Heart left ventricle (tissue), 13 donors: ENCODE results near the gene NDRG3.

Experiments
- POLR2A ChIP-seq, 2 donors: fragments of 450-650 bp; IDR thresholded peaks; one replicate each; pipeline ENCODE4 v1.6.1; 2017; ENCODE audit warnings: antibody characterized with exemption in 2 of 2, mild to moderate bottlenecking in 2 of 2, moderate library complexity in 2 of 2
- TF ChIP-seq, protein P1 (sequence below), 12 donors: fragments of 200-600 bp; sonication (generic) in 4 of 12; IDR thresholded peaks; one replicate each; pipeline versions ENCODE4 v1.5.0 to v1.8.0; 2018 to 2022; ENCODE audit warnings: antibody characterized with exemption in 12 of 12, mild to moderate bottlenecking in 5 of 12
- donor health status: ischemic (EF 13 %, LVEDD 7.1; RV severe dilation, severe dysfunction).
- donor health status: DM: no; HTN: yes; CAD: no.
- donor health status: DM: no; HTN: no; CAD: no.
- donor health status: ischemic (EF 25% LVEDD 6.9; RV normal size, moderate dysfunction).
- donor health status: ischemic (EF 25% LVEDD 5.7; RV mildly dilated, moderate dysfunction).
- donor health status: ischemic (EF 35%, LVEDD 5.7; RV mildly dilated, moderate dysfunction).
- donor health status: nonischemic (EF 11% LVEDD 7.7; RV severe dilation, severe dysfunction).
- donor health status: DM: yes; HTN: yes; CAD: no.
- donor health status: PGD.
- donor health status: ischemic (EF 29% LVEDD 5.4; RV normal size, mild dysfunction).
- donor health status: nonischemic (EF 23%, LVEDD 6.1; RV moderate dilation, normal function).

DNA sequence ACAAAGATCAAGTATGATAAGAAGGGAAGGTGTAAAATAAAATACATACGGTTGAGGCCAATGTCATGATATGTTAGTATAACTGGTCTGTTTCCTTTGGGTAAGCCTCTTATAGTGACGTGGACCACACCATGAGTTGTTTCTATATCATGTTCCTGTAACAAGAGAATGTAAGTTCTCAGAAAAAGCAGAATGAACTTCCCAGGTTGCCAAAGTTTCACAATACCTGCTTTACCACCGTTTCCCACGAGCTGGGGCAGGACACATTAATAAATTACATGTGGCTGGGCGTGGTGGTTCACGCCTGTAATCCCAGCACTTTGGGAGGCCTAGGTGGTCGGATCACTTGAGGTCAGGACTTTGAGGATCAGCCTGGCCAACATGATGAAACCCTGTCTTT lies 57.3 kb downstream of the NDRG3 start:
- TF ChIP-seq, protein P1, sequence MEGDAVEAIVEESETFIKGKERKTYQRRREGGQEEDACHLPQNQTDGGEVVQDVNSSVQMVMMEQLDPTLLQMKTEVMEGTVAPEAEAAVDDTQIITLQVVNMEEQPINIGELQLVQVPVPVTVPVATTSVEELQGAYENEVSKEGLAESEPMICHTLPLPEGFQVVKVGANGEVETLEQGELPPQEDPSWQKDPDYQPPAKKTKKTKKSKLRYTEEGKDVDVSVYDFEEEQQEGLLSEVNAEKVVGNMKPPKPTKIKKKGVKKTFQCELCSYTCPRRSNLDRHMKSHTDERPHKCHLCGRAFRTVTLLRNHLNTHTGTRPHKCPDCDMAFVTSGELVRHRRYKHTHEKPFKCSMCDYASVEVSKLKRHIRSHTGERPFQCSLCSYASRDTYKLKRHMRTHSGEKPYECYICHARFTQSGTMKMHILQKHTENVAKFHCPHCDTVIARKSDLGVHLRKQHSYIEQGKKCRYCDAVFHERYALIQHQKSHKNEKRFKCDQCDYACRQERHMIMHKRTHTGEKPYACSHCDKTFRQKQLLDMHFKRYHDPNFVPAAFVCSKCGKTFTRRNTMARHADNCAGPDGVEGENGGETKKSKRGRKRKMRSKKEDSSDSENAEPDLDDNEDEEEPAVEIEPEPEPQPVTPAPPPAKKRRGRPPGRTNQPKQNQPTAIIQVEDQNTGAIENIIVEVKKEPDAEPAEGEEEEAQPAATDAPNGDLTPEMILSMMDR (IDR thresholded peaks at IDR 0.05) = no peak
- TF ChIP-seq POLR2A (IDR thresholded peaks at IDR 0.05) = no peak
